Measurements from ENCODE around the gene NEURL3.
A peak's percentile ranks its signal among the peaks of the same experiment; 100 is the strongest.

Gene NEURL3

GRCh38 chr2:96538487-96539214 is 33.5 kb upstream of the NEURL3 start:
- H2AFZ ChIP-seq (ENCODE audit: low read depth): no peak overlapping the region
- H3K4me3 ChIP-seq (IDR thresholded peaks at IDR 0.05; ENCODE audit: insufficient read depth, low read depth, low read length): peak overlapping the region; percentile 68
- peak overlapping the region; percentile 83 for H3K4me2 ChIP-seq
- peaks cover 51% of the 10 kb centered on the region for H4K20me1 ChIP-seq (ENCODE audit: insufficient read depth)
- H3K27me3 ChIP-seq (ENCODE audit: insufficient read depth, low read depth): no peaks in the 10 kb centered on the region
- peaks cover 77% of the 10 kb centered on the region for H3K4me1 ChIP-seq (ENCODE audit: low read depth, poor library complexity, severe bottlenecking)
- H3K9ac ChIP-seq: peak overlapping the region; percentile 95
- TF ChIP-seq CTCF (conservative IDR thresholded peaks at IDR 0.05; ENCODE audit: low read depth, low read length): no peak
- H3K36me3 ChIP-seq (ENCODE audit: insufficient read depth): peaks cover 24% of the 10 kb centered on the region; the same call in 1 of the 2 replicates
- H3K27ac ChIP-seq: peak overlapping the region; percentile 98
- H3K79me2 ChIP-seq (ENCODE audit: insufficient read depth, low read depth): peaks cover 67% of the 10 kb centered on the region

GRCh38 chr2:96537734-96538486 is 32.8 kb upstream of the NEURL3 start:
- peaks cover 44% of the 10 kb centered on the region for H4K20me1 ChIP-seq (ENCODE audit: insufficient read depth)
- peak overlapping the region; percentile 98 for H3K27ac ChIP-seq
- peak overlapping the region; percentile 83 for H3K4me2 ChIP-seq
- H3K4me3 ChIP-seq (IDR thresholded peaks at IDR 0.05; ENCODE audit: insufficient read depth, low read depth, low read length): no peak overlapping the region
- H3K36me3 ChIP-seq (ENCODE audit: insufficient read depth): peaks cover 19% of the 10 kb centered on the region; the same call in 1 of the 2 replicates
- H3K4me1 ChIP-seq (ENCODE audit: low read depth, poor library complexity, severe bottlenecking): peaks cover 77% of the 10 kb centered on the region
- TF ChIP-seq CTCF (conservative IDR thresholded peaks at IDR 0.05; ENCODE audit: low read depth, low read length): no peak
- no peaks in the 10 kb centered on the region for H3K27me3 ChIP-seq (ENCODE audit: insufficient read depth, low read depth)
- no peak overlapping the region for H2AFZ ChIP-seq (ENCODE audit: low read depth)
- H3K79me2 ChIP-seq (ENCODE audit: insufficient read depth, low read depth): peaks cover 59% of the 10 kb centered on the region
- H3K9ac ChIP-seq: peak overlapping the region; percentile 95

- Histone ChIP-seq H3K4me2 (peak overlapping the region; percentile 83), H3K79me2 (ENCODE audit: insufficient read depth, low read depth) (peaks cover 52% of the 10 kb centered on the region), H3K27ac (peak overlapping the region; percentile 98), H3K4me3 (IDR thresholded peaks at IDR 0.05; ENCODE audit: insufficient read depth, low read depth, low read length) (no peak overlapping the region), H3K27me3 (ENCODE audit: insufficient read depth, low read depth) (no peaks in the 10 kb centered on the region), H3K4me1 (ENCODE audit: low read depth, poor library complexity, severe bottlenecking) (peaks cover 77% of the 10 kb centered on the region), H3K36me3 (ENCODE audit: insufficient read depth) (peaks cover 15% of the 10 kb centered on the region; the same call in 1 of the 2 replicates), H2AFZ (ENCODE audit: low read depth) (no peak overlapping the region), H4K20me1 (ENCODE audit: insufficient read depth) (peaks cover 37% of the 10 kb centered on the region), H3K9ac (peak overlapping the region; percentile 95)
- TF ChIP-seq CTCF (conservative IDR thresholded peaks at IDR 0.05; ENCODE audit: low read depth, low read length): no peak
Observed at GRCh38 chr2:96537066-96537733, 32.0 kb upstream of the NEURL3 start.

- H3K27ac ChIP-seq: peak within 1 kb of the TSS; percentile 98
- H4K20me1 ChIP-seq (ENCODE audit: insufficient read depth): peaks cover 31% of the 10 kb centered on the region
- peak within 1 kb of the TSS; percentile 96 for H3K4me2 ChIP-seq
- peaks cover 75% of the 10 kb centered on the region for H3K4me1 ChIP-seq (ENCODE audit: low read depth, poor library complexity, severe bottlenecking)
- peaks cover 46% of the 10 kb centered on the region for H3K79me2 ChIP-seq (ENCODE audit: insufficient read depth, low read depth)
- peak; percentile 53 for TF ChIP-seq CTCF (conservative IDR thresholded peaks at IDR 0.05; ENCODE audit: low read depth, low read length)
- H3K4me3 ChIP-seq (IDR thresholded peaks at IDR 0.05; ENCODE audit: insufficient read depth, low read depth, low read length): no peak within 1 kb of the TSS
- peaks cover 10% of the 10 kb centered on the region; the same call in 1 of the 2 replicates for H3K36me3 ChIP-seq (ENCODE audit: insufficient read depth)
- H2AFZ ChIP-seq (ENCODE audit: low read depth): peak within 1 kb of the TSS; percentile 62; the same call in 1 of the 2 replicates
- no peaks in the 10 kb centered on the region for H3K27me3 ChIP-seq (ENCODE audit: insufficient read depth, low read depth)
- H3K9ac ChIP-seq: peak within 1 kb of the TSS; percentile 95
Observed at GRCh38 chr2:96536445-96537065, 31.4 kb upstream of the NEURL3 start, which contains the start of gene ARID5A. TSS of gene ARID5A (plus strand) at chr2:96536752. CDS start at chr2:96536827, 75 bp downstream.

All from KMS-11 (cell line).